Measurements from ENCODE around the gene TRIM63. TPM values are rescaled to one million over a fixed set of nuclear protein-coding genes. Genes with fewer than 3 reads are reported as not detected.

The TRIM63 gene
- total and polyA plus RNA-seq, 2 donors (not counting 1 experiment from before 2014, with no cell fraction given): not detected

DNA sequence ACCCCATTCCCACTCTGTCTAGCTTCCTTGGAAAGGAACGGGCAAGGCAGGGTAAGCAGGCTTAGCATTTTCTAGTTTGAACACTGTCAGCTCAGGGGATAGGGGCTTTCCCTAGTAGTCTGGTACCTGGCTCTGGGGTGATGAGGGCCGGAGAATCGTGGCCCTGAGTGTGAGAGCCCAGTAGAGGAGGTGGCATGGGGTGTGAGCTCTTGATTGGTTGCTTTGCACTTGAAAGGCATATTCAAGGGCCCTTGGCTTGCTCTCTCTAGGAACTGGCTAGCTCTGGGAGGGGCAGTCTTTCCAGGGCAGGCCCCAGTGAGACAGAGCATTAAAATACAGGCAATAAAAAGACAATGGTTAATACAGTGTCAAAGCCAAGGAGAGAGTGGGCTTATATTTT, 56.6 kb downstream of the TRIM63 start:
- Histone ChIP-seq H4K20me1 (ENCODE audit: control insufficient read depth, insufficient read depth, low read length, poor library complexity, severe bottlenecking) (no peaks in the 10 kb centered on the region), H3K4me3 (ENCODE audit: control extremely low read depth in 1 of 5, extremely low read depth in 1 of 5, insufficient read depth in 1 of 5, low read depth in 2 of 5, low read length in 4 of 5) (no peak overlapping the region), H3K9me3 (ENCODE audit: control extremely low read depth in 1 of 3, control insufficient read depth in 2 of 3, insufficient read depth in 1 of 3, low read length in 2 of 3) (no peaks in the 10 kb centered on the region), H2AFZ (ENCODE audit: insufficient read depth, low read depth, low read length, poor library complexity, severe bottlenecking) (no peak overlapping the region), H3K9ac (ENCODE audit: low read length) (no peak overlapping the region), H3K4me2 (replicated peaks; ENCODE audit: low read depth, low read length, poor library complexity, severe bottlenecking) (no peak overlapping the region), H3K27me3 (replicated peaks in 1 of 4; ENCODE audit: control extremely low read depth in 1 of 4, control insufficient read depth in 3 of 4, insufficient read depth in 4 of 4, low read length in 3 of 4) (no peaks in the 10 kb centered on the region), H3K27ac (ENCODE audit: low read length in 2 of 2) (no peak overlapping the region), H3K79me2 (ENCODE audit: control insufficient read depth, insufficient read depth, low read length) (no peaks in the 10 kb centered on the region), H3K36me3 (replicated peaks in 1 of 2; ENCODE audit: control extremely low read depth in 1 of 2, control insufficient read depth in 1 of 2, extremely low read depth in 1 of 2, insufficient read depth in 2 of 2, low read length in 1 of 2) (no peaks in the 10 kb centered on the region), H3K4me1 (ENCODE audit: control insufficient read depth in 2 of 2, insufficient read depth in 2 of 2, low read length in 2 of 2) (no peaks in the 10 kb centered on the region)
- WGBS (ENCODE audit: insufficient coverage): 83% methylated on average over 3 of the region's 3 CpGs
- no peak for DNase-seq
- POLR2A ChIA-PET: no interaction called here
- no peak overlapping the region for H3K27ac Mint-ChIP-seq
- no peaks in the 10 kb centered on the region for H3K4me1 Mint-ChIP-seq
- TF ChIP-seq EZH2 (IDR thresholded peaks at IDR 0.05; ENCODE audit: borderline replicate concordance, insufficient read depth, low read depth, low read length, poor library complexity, severe bottlenecking) (no peak), CTCF (IDR thresholded peaks at IDR 0.05) (no peak)
- peaks cover 6% of the 10 kb centered on the region for H3K27me3 Mint-ChIP-seq
- no peak for ATAC-seq (ENCODE audit: low read depth)
- intact Hi-C loops (cut with micrococcal nuclease): no loop called here
- CTCF ChIA-PET: interaction anchor here (0.7 to 1.1 kb wide), 3 partner anchors 99 to 116 kb away, joined by 3 read pairs; no protein-coding TSS in a partner anchor
- H3K4me3 Mint-ChIP-seq: no peak overlapping the region
- H3K9me3 Mint-ChIP-seq (ENCODE audit: insufficient read depth): no peaks in the 10 kb centered on the region

DNA sequence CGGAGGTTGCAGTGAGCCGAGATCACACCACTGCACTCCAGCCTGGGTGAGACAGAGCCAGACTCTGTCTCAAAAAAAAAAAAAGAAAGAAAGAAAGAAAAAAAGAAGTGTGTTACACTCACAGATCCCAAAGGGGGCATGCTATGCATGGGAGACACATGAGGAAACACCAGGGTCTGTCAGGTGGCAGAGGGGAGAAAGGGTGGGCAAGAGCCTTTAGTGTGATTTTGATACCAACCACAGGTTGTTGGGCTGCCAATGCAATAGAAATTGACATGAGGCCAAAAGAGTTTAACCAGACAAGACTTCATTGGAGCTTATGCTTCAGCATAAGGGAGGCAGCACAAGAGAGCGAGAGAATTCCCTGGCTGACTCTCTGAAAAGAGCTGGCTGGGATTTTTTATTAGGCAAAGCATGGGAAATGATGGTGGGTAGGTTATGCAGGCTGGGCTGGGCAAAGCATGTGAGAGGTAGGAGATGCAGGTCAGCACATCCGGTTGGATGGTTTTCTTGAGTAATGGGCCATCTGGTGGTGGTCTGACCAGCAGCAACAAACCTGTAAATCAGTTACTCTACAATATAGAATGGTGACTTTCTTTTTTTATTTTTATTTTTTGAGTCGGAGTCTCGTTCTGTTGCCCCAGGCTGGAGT, 57.5 kb downstream of the TRIM63 start:
- Mint-ChIP-seq H3K27ac (no peak overlapping the region), H3K27me3 (peaks cover 6% of the 10 kb centered on the region), H3K9me3 (ENCODE audit: insufficient read depth) (no peaks in the 10 kb centered on the region), H3K4me3 (no peak overlapping the region), H3K4me1 (no peaks in the 10 kb centered on the region)
- H3K27ac ChIP-seq (ENCODE audit: low read length in 2 of 2): no peak overlapping the region
- no peaks in the 10 kb centered on the region for H3K36me3 ChIP-seq (replicated peaks in 1 of 2; ENCODE audit: control extremely low read depth in 1 of 2, control insufficient read depth in 1 of 2, extremely low read depth in 1 of 2, insufficient read depth in 2 of 2, low read length in 1 of 2)
- no peak overlapping the region for H3K4me2 ChIP-seq (replicated peaks; ENCODE audit: low read depth, low read length, poor library complexity, severe bottlenecking)
- ATAC-seq (ENCODE audit: low read depth) (no peak), DNase-seq (no peak)
- H3K9me3 ChIP-seq (ENCODE audit: control extremely low read depth in 1 of 3, control insufficient read depth in 2 of 3, insufficient read depth in 1 of 3, low read length in 2 of 3): no peaks in the 10 kb centered on the region
- no peak overlapping the region for H2AFZ ChIP-seq (ENCODE audit: insufficient read depth, low read depth, low read length, poor library complexity, severe bottlenecking)
- H3K79me2 ChIP-seq (ENCODE audit: control insufficient read depth, insufficient read depth, low read length): no peaks in the 10 kb centered on the region
- no peak overlapping the region for H3K4me3 ChIP-seq (ENCODE audit: control extremely low read depth in 1 of 5, extremely low read depth in 1 of 5, insufficient read depth in 1 of 5, low read depth in 2 of 5, low read length in 4 of 5)
- WGBS (ENCODE audit: insufficient coverage): 85% methylated on average over 4 of the region's 6 CpGs
- TF ChIP-seq CTCF (IDR thresholded peaks at IDR 0.05) (no peak), EZH2 (IDR thresholded peaks at IDR 0.05; ENCODE audit: borderline replicate concordance, insufficient read depth, low read depth, low read length, poor library complexity, severe bottlenecking) (no peak)
- POLR2A ChIA-PET: interaction anchor here (0.7 kb wide), 1 partner anchor 584 kb away, joined by 3 read pairs; no protein-coding TSS in a partner anchor
- H3K4me1 ChIP-seq (ENCODE audit: control insufficient read depth in 2 of 2, insufficient read depth in 2 of 2, low read length in 2 of 2): no peaks in the 10 kb centered on the region
- intact Hi-C loops (cut with micrococcal nuclease): no loop called here
- H3K27me3 ChIP-seq (replicated peaks in 1 of 4; ENCODE audit: control extremely low read depth in 1 of 4, control insufficient read depth in 3 of 4, insufficient read depth in 4 of 4, low read length in 3 of 4): no peaks in the 10 kb centered on the region
- CTCF ChIA-PET: no interaction called here
- H3K9ac ChIP-seq (ENCODE audit: low read length): no peak overlapping the region
- H4K20me1 ChIP-seq (ENCODE audit: control insufficient read depth, insufficient read depth, low read length, poor library complexity, severe bottlenecking): no peaks in the 10 kb centered on the region

Measured in B cell (primary cell).